GM19239 (cell line): ENCODE results near the gene ZNF521.
"Not testable (repeated sequence)": the region's sequence is repeated elsewhere in the genome, so short reads cannot be mapped to it uniquely, and the experiment has no call there.

Experiments
- DNase-seq: peaks from one replicate; pipeline ENCODE4 v3.0.0; 2011; ENCODE audit warnings: low spot score; ENCODE audit not compliant: insufficient read length
- FAIRE-seq: peaks from 2 replicates; lab custom pipeline; 2011; peaks lifted over from hg19 to GRCh38; lab: Jason Lieb, UNC

Gene ZNF521

DNA sequence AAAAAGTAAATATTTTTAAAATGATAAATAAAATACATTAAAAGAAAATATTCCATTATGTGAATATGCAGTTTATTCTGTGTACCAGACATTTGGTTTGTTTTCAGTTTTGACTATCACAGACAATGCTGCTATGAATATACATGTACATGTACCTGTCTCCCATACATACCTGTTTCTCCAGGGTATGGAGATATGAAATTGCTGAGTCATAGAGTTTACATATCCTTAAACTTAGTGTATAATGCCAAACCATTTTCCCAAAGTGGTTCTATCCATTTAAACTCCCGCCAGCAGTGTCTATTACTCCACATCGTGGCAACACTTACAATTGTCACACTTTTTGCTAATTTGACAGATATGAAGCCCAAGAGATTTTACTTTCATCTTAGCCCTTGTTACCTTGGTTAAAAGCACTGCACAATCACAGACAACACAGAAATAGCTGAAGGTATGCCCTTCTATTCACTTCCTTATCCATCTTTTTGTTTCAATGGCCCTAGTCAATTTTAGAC is 56.3 kb downstream of the ZNF521 start:
- DNase-seq (no peak), FAIRE-seq (no peak)

DNA sequence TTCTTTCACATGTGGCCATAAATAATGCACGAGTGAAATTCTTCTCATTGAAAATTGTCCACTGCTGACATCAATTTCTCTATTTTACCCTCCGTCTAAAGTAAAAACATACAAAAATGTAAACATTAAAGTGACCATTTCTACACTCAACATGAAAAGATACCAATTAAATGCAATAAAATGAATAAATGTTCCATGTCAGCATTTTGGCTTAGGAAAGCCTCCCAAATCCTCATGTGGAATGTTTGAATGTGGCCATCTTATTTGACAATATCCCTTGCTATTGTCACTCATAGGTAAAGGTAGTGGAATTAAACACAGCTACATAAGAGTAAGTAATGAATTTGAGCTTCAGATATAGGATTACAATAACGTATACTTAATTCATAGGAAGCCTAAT is 60.8 kb downstream of the ZNF521 start:
- no peak for FAIRE-seq
- DNase-seq, result no peak

DNA sequence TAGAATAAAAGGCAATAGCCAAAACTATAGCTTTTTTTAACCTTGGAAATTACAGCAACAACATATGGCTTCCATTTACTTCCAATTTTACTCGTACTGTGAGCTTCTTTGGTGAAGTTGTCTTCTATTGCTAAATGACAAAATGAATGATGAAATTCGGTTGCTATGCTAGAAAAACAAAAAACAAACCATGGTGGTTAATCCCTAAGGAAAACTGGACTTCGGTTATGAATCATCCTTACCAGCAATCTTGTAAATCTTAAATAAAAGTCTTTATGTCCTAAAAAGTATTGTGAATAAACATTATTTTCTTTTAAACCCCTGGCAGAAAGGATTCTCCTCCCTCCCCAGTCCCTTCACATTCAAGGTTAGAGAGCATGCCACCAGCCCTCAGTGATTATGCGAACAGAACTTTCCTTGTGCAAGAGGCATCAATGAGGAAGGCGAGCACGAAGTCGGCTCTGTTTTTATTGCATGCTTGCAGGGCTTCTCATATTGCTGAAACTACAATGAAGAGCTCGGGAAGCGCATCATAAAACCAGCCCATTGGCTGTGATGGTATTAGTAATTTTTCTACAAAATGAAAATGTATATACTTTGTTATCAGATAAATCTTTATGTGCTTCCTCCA is 62.9 kb downstream of the ZNF521 start:
- DNase-seq (no peak), FAIRE-seq (no peak)

DNA sequence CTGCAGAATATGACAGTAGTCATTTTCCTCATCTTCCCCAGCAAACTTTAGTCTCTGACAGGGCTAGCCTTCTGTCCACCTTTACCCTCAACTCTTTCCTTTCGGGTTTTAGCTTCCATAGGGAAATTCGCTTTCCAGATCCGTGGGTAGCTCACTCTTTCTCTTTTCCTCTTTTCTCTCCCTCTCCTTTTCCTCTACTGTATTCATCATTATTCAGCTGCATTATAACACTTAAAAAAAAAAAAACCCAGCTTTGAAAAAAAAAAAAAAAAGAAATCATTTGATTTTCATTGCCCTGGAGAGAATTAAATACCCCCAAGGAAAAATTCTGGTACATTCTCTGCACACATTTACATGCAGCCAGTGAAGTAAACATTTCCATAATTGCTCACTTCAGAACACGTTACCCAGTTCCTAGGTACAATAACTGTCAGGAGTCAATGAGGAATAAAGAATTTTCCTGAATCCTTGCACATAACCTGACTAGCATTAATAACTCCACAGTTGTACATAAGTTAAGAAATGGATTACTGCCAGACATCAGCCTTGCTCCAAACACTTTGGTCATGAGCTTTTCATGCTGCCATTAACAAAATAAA is 63.5 kb downstream of the ZNF521 start:
- FAIRE-seq (no peak), DNase-seq (no peak)

DNA sequence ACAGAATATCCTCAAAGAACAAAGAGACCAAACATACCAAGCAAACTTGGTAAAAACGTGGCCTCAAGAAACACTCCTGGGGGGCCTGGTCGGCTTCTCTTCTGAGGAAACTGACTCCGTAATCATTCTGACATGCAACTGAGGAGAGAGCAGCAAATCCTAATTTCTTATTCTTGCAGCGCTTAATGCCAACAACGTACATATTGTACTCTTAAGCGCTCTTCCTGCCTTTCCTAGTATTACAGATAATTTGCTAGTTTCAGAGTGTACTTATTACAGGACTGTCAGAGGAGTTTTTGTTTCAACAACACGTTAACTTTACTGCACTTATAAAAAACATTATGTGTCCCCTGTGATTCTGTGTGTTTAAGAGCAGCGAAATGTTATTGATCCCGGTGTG is 64.9 kb downstream of the ZNF521 start:
- no peak for FAIRE-seq
- no peak for DNase-seq

DNA sequence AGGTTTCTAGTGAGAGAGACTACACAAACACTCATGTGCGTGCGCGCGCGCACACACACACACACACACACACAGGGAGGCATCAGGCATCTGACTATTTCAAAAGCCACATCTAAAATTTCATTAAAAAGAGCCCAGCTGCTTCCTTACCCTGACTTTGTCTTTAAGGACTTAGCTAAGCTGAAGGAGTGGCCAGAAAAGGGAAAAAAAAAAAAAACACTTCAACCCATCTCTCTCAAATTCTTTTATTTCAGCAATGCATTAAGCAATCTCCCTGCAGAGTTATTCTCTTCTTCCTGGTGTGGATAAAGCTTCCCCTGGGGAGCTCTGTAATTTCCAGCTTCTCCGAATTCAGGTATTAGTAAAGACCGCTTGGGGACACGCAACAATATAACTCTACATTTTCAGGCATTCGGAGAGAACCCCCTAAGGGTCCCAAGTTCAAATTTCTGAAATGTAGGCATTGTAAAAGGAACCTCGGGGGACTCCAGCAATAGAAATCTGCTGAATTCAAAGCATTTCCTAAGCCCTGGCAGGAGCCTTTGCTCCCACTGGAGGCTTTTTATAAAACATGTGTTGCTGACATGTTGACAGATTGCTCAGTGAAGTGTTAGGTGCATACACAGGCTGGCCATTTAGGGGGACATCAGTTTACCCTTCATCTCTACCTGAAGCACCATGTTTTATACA is 67.0 kb downstream of the ZNF521 start:
- no peak for FAIRE-seq
- DNase-seq, result no peak

DNA sequence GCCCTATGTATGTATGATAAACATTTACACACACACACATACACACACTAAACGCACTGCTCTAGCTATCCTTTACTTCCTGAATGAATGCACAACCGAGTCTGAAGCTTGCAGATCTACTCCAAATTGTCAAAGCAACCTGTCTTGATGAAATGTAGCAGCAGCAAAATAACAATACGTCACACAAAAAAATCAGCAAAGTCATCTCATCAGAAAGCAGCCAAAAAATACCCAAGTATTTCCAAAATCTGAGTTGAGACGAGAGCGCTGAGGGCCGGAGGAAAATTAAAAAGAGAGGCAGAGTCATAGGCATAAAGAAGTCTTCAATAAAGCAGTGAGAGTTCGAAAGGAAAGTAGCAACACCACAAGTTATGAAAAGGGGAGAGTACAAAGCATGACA is 67.7 kb downstream of the ZNF521 start:
- no peak for DNase-seq
- FAIRE-seq, result no peak

DNA sequence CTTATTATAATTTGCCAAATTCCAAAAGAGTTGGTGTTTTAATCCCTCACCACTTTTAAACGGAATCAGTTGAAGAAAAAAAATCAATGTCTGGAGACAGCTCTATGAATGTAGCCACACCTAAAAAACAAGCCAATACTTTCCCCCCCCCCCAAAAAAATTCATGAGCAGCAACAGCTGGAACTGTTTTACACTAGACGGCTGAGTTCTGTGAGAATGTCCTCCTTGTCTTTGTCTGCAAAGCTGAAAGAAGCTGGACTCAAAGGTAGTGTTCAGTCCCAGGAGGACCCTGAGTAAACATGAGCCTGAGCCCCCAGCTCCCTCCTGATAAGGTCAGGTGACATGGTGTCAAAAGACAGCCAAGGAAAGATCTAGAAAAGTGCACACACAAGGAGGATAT is 68.2 kb downstream of the ZNF521 start:
- no peak for DNase-seq
- no peak for FAIRE-seq

DNA sequence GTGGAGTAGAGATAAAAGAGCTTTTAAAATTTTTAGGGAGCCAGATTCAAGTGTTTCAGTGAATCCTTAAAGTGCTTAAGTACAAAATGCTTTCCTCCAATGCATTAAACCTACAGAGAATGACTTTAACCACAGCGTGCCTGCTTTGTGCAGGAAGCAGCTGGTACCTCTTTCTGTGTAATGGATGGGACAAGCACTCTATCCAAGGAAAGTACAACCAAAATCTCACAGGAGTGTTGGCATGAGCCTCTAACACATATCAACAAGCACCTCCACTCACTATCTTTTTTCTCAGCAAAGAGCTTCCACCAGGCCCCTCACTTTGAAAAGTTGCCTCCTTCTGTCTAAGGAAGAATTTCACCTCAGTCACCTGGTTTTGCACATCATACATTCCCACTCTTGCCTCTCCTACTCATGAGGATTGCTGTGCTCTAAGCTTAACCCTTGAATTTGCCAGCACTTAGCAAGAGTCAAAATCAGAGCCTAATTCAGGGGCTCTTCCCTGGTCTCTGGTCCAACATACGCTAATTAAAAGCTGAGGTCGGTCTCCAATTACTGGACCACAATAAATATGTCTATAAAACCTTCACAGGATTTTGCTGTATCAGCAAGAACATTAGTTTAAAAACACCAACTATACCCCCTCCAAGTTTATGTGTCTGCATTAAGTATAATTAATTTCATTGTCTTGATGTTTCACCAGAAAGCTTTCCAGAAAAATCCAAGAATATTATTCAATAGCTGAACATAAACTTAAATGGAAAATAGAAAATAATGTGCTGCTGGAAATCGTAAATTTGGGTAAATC is 68.9 kb downstream of the ZNF521 start:
- DNase-seq (no peak), FAIRE-seq (no peak)

DNA sequence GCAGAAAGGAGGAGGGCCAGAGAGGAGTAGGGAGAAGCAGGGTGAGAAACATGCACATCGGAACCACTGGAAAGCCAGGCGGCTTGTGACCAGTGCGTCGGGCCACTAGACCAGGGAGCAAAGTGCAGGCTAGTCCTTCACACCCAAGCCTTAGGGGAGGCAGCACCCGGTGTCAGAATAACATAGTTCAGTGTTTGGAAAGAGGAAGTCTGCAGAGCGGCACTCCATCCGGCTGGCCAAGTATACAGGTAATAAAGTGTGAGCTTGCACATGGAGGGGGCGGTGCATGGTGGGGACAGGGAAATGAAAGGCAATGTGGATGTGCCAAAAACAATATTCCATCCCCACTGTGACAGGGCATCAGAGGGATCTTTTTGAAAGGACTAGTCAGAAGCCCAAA is 69.7 kb downstream of the ZNF521 start:
- FAIRE-seq (no peak), DNase-seq (no peak)

DNA sequence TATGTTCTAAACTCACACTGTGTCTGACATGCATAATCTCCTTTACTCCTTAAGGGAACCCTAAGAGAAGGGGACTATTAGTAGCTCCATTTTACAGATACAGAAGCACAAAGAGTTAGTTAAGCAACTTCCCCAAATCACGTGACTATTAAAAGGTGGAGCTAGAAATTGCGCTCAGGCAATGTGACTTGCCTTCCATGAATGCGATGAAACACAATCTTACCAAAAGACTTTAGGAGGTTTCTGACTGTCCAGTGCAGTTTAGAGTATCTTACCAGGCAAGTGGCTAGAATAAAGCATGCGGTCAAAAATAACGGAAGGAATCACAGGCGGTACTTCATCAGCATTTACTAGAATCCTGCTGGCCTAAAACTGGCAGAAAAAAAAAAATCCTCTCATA is 70.4 kb downstream of the ZNF521 start:
- FAIRE-seq (no peak), DNase-seq (no peak)

DNA sequence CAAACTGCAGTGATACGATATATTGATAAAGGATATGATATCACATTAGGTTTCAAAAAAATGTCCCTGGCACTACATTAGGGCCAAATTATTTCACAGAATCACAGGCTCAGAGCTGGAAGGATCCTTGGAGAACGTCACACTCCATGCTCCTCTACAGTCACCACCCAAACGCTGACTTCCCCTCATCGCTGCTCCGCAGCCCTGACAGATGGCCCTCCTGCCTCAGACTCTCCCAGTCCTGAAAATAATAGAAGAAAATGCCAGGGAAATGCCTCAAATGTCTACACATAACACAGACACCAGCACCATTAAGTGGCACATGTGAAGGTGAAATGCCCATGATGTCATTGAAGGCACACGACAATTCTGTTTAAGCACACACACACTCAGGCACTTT is 72.0 kb downstream of the ZNF521 start:
- FAIRE-seq (no peak), DNase-seq (no peak)

DNA sequence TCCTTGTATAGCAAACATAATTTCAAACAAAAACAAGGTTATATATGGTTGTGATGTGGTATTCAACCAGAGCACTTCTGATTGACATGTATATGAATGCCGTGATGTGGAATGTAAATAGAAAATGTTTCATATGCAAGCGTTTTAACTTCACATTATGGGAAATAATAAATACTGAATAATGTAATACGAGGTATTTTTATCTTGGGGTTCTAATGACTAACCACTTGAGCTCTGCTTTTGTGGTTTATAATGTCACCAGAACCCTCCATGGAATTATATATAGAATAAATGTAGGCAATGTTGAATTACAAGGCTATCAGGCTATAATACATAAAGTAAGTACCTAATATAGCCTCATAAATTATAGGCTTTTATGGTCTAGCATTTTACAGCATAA is 72.4 kb downstream of the ZNF521 start:
- FAIRE-seq (no peak), DNase-seq (no peak)

DNA sequence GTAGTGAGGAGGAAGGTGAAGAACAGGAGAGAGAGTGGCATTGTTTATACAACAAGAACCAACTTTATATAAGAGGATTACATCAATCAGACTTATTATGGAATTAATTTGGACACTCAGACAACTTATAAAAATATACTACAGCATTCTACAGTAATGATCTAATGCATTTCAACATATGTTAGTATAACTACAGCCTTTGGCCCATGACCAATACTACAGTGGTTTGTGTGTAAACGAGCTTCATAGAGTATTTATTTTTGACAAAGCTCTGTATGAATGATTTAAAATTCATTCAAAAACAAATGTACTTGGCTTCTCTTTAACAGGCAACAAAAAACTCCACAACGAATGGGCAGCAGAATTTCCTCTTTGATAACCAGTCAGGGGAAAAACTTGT is 72.8 kb downstream of the ZNF521 start:
- DNase-seq, result no peak
- no peak for FAIRE-seq

DNA sequence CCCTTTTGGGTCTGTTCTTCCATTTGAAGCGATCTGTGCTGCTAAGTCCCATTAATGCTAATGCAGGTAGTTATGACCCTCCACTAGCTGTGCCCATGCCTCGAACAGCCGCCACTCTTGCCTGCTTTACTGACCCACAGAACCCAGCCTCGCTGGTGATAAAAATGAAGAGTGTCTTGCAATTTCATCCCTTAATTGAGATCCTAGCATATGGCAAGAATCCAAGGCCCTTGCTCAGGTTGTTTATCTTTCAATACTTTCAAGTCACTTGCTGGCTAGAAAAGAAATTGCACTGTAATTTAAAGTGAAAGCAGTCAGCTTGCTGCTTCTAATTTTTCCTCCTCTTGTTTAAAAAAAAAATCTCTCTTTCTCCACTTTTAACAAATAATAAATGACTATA is 73.6 kb downstream of the ZNF521 start:
- FAIRE-seq (no peak), DNase-seq (no peak)

DNA sequence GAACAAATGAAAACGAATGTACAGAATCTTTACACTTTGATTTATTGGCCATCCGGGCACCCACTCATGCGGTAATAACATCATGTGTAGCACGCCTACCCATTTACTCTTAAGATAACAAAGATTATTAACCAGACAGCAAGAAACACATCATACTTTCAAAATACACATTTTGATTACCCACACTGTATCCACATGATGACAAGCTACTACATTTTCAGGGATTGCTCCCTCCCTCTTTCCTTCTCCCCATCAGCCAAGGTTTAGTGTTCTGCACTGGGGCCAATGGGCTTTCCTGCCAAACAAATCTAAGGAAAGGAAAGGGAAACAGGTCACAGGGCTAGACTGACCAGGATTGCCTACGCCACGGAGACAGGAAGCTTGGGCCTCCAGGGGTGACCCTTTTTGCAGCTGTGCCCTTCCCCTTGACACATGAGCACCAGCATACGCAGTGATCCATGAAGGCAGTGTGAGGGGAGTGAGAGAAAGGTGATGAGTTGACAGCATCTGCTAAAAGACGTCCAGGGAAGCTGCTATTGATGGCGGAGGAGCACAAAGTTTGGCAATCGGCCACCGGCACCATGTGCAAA is 76.5 kb downstream of the ZNF521 start:
- DNase-seq (no peak), FAIRE-seq (no peak)

DNA sequence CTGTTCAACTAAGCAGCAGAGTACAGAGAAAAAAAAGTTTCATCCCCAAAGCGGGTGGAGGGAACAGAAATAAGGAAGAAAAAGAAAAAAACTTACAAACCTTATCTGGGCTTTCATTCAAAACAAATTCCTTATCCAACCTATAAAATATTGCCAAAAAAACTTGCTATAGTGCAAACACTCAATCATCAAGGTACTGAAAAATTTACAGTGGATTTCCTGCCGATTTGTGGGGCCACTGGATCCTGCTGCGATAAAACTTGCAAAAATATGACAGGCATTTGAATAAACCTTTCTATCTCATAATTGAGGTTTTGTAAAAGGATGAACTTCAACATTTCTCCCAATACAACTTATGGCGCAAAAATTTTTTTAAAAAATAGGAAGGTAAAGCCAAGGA is 77.0 kb downstream of the ZNF521 start:
- no peak for DNase-seq
- FAIRE-seq, result no peak

DNA sequence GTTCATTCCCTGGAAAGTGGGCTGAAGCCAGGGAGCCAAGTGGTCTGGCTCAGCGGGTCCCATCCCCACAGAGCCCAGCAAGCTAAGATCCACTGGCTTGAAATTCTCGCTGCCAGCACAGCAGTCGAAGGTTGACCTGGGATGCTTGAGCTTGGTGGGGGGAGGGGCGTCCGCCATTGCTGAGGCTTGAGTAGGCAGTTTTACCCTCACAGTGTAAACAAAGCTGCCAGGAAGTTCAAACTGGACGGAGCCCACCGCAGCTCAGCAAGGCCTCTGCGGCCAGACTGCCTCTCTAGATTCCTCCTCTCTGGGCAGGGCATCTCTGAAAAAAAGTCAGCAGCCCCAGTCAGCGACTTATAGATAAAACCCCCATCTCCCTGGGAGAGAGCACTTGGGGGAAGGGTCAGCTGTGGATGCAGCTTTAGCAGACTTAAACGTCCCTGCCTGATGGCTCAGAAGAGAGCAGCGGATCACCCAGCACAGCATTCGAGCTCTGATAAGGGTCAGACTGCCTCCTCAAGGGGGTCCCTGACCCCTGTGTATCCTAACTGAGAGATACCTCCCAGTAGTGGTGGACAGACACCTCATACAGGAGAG is 84.9 kb downstream of the ZNF521 start:
- FAIRE-seq, DNase-seq: not testable (repeated sequence)

DNA sequence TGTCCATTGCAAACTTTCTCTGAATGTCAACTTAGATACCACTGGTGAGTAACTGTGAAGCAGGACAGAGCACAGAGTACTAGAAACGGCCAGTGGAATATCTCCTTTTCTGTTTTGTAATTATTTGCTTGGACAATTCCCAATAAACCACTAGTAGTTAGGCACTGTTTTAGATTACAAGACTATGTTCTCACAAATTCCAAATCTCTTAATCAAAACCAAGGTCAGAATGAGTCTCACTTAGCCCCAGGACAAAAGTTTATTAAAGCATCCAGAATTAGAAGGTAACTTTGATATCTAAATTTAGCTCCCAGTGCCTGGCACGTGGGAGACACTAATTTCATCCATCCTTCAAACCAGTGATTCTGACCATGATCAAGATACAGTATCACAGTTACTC is 89.0 kb downstream of the ZNF521 start:
- FAIRE-seq, result no peak
- no peak for DNase-seq

DNA sequence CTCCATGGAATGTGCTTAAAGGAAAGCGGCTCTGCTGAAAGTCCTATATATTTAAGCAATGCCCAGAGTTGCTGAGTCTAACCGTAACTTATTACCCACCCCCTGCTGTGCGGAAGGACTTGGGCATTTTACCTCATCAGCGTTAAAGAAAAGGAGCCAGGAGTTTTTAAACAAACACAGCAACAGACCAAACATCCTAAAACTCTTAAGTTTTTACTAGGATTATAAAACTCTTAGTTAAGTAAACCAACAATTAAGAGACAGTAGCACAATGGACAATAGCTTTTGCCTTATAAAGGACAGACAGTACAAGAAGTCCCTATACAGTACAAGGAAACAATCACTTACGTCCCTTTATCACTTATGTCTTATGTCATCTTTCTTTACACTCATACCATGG is 90.2 kb downstream of the ZNF521 start:
- DNase-seq, result no peak

More for the DNA sequence above, 90.2 kb downstream of the ZNF521 start:
- no peak for FAIRE-seq
